Endothelial cell of umbilical vein (primary cell): Measurements from ENCODE around the gene LGI4. TPM values are rescaled to one million over a fixed set of nuclear protein-coding genes. Genes with fewer than 3 reads are reported as not detected.

Experiments
- BruUV-seq: library from RNA; stranded (reverse); fragments of 400-500 nt; replicated peaks from 2 replicates; lab custom pipeline; 2021; lab: Mats Ljungman, UMichigan
- CTCF ChIA-PET: fragments of 300-600, 350-600 bp; sonication (Branson Sonifier 250); formaldehyde crosslinking; loops from one replicate; lab custom pipeline; 2021; ENCODE audit warnings: antibody characterized with exemption, inconsistent platforms; lab: Charles Lee
- POLR2A ChIA-PET: fragments of 300-600, 350-600 bp; sonication (Branson Sonifier 250); formaldehyde crosslinking; loops from one replicate; lab custom pipeline; 2021; ENCODE audit warnings: antibody characterized with exemption, inconsistent platforms; lab: Charles Lee
- DNase-seq: peaks from one replicate; pipeline ENCODE4 v3.0.0-alpha.2; 2011; ENCODE audit warnings: low read depth, low spot score
- FAIRE-seq: peaks from 2 replicates; lab custom pipeline; 2011; peaks lifted over from hg19 to GRCh38; lab: Jason Lieb, UNC
- H2AFZ ChIP-seq: 2 replicates; pipeline ENCODE4 v1.6.0; 2012; ENCODE audit warnings: low read depth, low read length, control low read depth, inconsistent platforms
- H3K27ac ChIP-seq: 2 replicates; pipeline ENCODE4 v1.5.1; 2011; ENCODE audit warnings: low read depth, mild to moderate bottlenecking, control low read depth, low read length, moderate library complexity; ENCODE audit not compliant: insufficient read depth
- H3K27me3 ChIP-seq, 2 experiments: 2 replicates each; pipeline versions ENCODE4 v1.6.0 to v1.6.1; 2011; ENCODE audit warnings: low read length in 2 of 2, mixed read lengths in 1 of 2; ENCODE audit not compliant: control insufficient read depth in 2 of 2, insufficient read depth in 2 of 2
- H3K36me3 ChIP-seq, 2 experiments: 2 replicates in 1 of 2; 3 replicates in 1 of 2; pipeline ENCODE4 v1.5.1; 2011; ENCODE audit warnings: low read length in 2 of 2, mild to moderate bottlenecking in 1 of 2, moderate library complexity in 1 of 2; ENCODE audit not compliant: control insufficient read depth in 2 of 2, insufficient read depth in 2 of 2; ENCODE audit errors: extremely low read depth in 1 of 2
- H3K4me1 ChIP-seq: 3 replicates; pipeline ENCODE4 v1.5.1; 2011; ENCODE audit warnings: mild to moderate bottlenecking, low read length; ENCODE audit not compliant: control insufficient read depth, insufficient read depth; ENCODE audit errors: extremely low read depth
- H3K4me2 ChIP-seq: 2 replicates; pipeline ENCODE4 v1.6.1; 2011; ENCODE audit warnings: low read length, control low read depth, mixed read lengths; ENCODE audit not compliant: insufficient read depth
- H3K4me3 ChIP-seq, 3 experiments: fragments of 200-600 bp in 1 of 3; sonication (generic), shearing (Covaris generic) in 1 of 3; replicated peaks in 1 of 3; 2 replicates each; pipeline ENCODE4 v1.5.1; 2011 to 2016; ENCODE audit warnings: control low read depth in 3 of 3, low read length in 3 of 3, mild to moderate bottlenecking in 2 of 3, inconsistent platforms in 1 of 3, low read depth in 1 of 3, moderate library complexity in 1 of 3; ENCODE audit not compliant: insufficient read depth in 1 of 3
- H3K79me2 ChIP-seq: 2 replicates; pipeline ENCODE4 v1.6.0; 2012; ENCODE audit warnings: low read length, inconsistent platforms; ENCODE audit not compliant: control insufficient read depth, insufficient read depth
- H3K9ac ChIP-seq: replicated peaks from 2 replicates; pipeline ENCODE3; 2011; ENCODE audit warnings: low read length, control low read depth; ENCODE audit not compliant: insufficient read depth; ENCODE audit errors: extremely low read depth
- H3K9me1 ChIP-seq: replicated peaks from 3 replicates; pipeline ENCODE4 v1.6.0; 2011; ENCODE audit warnings: mild to moderate bottlenecking, low read length; ENCODE audit not compliant: control insufficient read depth, insufficient read depth; ENCODE audit errors: extremely low read depth
- H3K9me3 ChIP-seq: replicated peaks from 2 replicates; pipeline ENCODE4 v1.5.1; 2012; ENCODE audit warnings: low read length, inconsistent platforms; ENCODE audit not compliant: control insufficient read depth, insufficient read depth
- H4K20me1 ChIP-seq: replicated peaks from 2 replicates; pipeline ENCODE3; 2011; ENCODE audit warnings: mild to moderate bottlenecking, low read length; ENCODE audit not compliant: control insufficient read depth, insufficient read depth; ENCODE audit errors: extremely low read depth
- FOS ChIP-seq: IDR thresholded peaks from 2 replicates; pipeline ENCODE4 v1.6.1; 2011; ENCODE audit warnings: mild to moderate bottlenecking, low read length, moderate library complexity, borderline replicate concordance; ENCODE audit not compliant: insufficient read depth
- GATA2 ChIP-seq: IDR thresholded peaks from 2 replicates; pipeline ENCODE4 v1.7.0; 2011; ENCODE audit warnings: low read depth, mild to moderate bottlenecking, moderate library complexity, mixed read lengths, low read length; ENCODE audit not compliant: insufficient read length, insufficient read depth
- JUN ChIP-seq: IDR thresholded peaks from 2 replicates; pipeline ENCODE4 v1.6.1; 2011; ENCODE audit warnings: borderline replicate concordance, low read depth; ENCODE audit not compliant: insufficient read length, insufficient read depth
- POLR2A ChIP-seq: IDR thresholded peaks from 2 replicates; pipeline ENCODE4 v1.6.1; 2012; ENCODE audit warnings: low read depth, mild to moderate bottlenecking, control low read depth, low read length
- POLR2AphosphoS5 ChIP-seq: IDR thresholded peaks from 2 replicates; pipeline ENCODE4 v1.6.1; 2012; ENCODE audit warnings: low read depth, mild to moderate bottlenecking, control low read depth, low read length, moderate library complexity; ENCODE audit not compliant: insufficient read depth
- dilution Hi-C: fragments of 300-500 bp; cut with MboI; formaldehyde crosslinking; loops from one replicate; pipeline ENCODE4 v1.15.0; 2019; ENCODE audit warnings: low sequenced_read_pairs; ENCODE audit not compliant: extremely low pct_ligation_motif_present
- intact Hi-C: fragments of 100-400 bp; cut with micrococcal nuclease; formaldehyde crosslinking; loops from one replicate; pipeline ENCODE4 v1.10.0; 2022
- polyA plus RNA-seq, 4 experiments: library from polyadenylated mRNA; depleted of rRNA in 3 of 4; stranded (reverse) in 3 of 4; unstranded in 1 of 4; fragments of >200 nt; gene quantifications; 2 replicates each; pipeline versions ENCODE4 v1.2.1 to v1.2.3, GENCODE V29; 2011 to 2012; ENCODE audit warnings: missing spikeins in 1 of 4
- total RNA-seq: library from RNA; stranded (reverse); gene quantifications from 2 replicates; pipeline ENCODE4 v1.2.3, GENCODE V29; 2021
- TF ChIP-seq, protein P1 (sequence below): IDR thresholded peaks from 2 replicates; pipeline ENCODE4 v1.6.1; 2011; ENCODE audit not compliant: insufficient read depth, insufficient read length

The LGI4 gene
- total and polyA plus RNA-seq, 2 donors (not counting 3 experiments of a cell fraction or from before 2014, with no cell fraction given): not detected

GRCh38 chr19:35125270-35125717 lies 9.6 kb downstream of the LGI4 start:
- intact Hi-C loops (no loop called here), dilution Hi-C loops (no loop called here)
- no peaks in the 10 kb centered on the region for H3K9me3 ChIP-seq
- no peak overlapping the region for H3K4me2 ChIP-seq
- H3K36me3 ChIP-seq: no peaks in the 10 kb centered on the region
- no peak for DNase-seq
- no TSS peak for BruUV-seq
- TF ChIP-seq GATA2 (no peak), POLR2AphosphoS5 (no peak), JUN (no peak)
- TF ChIP-seq, protein P1, sequence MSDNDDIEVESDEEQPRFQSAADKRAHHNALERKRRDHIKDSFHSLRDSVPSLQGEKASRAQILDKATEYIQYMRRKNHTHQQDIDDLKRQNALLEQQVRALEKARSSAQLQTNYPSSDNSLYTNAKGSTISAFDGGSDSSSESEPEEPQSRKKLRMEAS: no peak
- no peaks in the 10 kb centered on the region for H3K27me3 ChIP-seq
- no peak overlapping the region for H2AFZ ChIP-seq
- no peak overlapping the region for H3K27ac ChIP-seq
- ChIA-PET POLR2A (no interaction called here), CTCF (interaction anchor here (1.1 to 2.1 kb wide), 5 partner anchors 10 to 81 kb away, joined by 4 to 23 read pairs (median 8); partner anchors contain the start of genes FXYD3 and LGI4)
- H3K4me3 ChIP-seq: no peak overlapping the region
- H3K79me2 ChIP-seq: no peaks in the 10 kb centered on the region
- peaks cover 3% of the 10 kb centered on the region for H3K4me1 ChIP-seq
- H4K20me1 ChIP-seq: no peaks in the 10 kb centered on the region
- no peak overlapping the region for H3K9ac ChIP-seq
- FAIRE-seq: no peak
- no peaks in the 10 kb centered on the region for H3K9me1 ChIP-seq

- intact Hi-C loops: no loop called here
- Histone ChIP-seq H3K27me3 (no peaks in the 10 kb centered on the region), H3K4me3 (peak overlapping the region in 2 of 3 experiments; percentile 39 to 49), H2AFZ (peak overlapping the region; percentile 98), H3K4me2 (peak overlapping the region; percentile 84), H3K9me3 (no peaks in the 10 kb centered on the region), H3K9ac (peak overlapping the region; percentile 16), H3K9me1 (no peaks in the 10 kb centered on the region), H3K79me2 (no peaks in the 10 kb centered on the region), H4K20me1 (no peaks in the 10 kb centered on the region), H3K27ac (no peak overlapping the region), H3K4me1 (peaks cover 3% of the 10 kb centered on the region), H3K36me3 (no peaks in the 10 kb centered on the region)
- dilution Hi-C loops: no loop called here
- CTCF ChIA-PET: interaction anchor here (0.6 to 2.1 kb wide), 9 partner anchors 9 to 286 kb away, joined by 3 to 23 read pairs (median 5); partner anchors contain the start of genes FXYD3 and LGI4
- no TSS peak for BruUV-seq
- peak; percentile 89 for DNase-seq
- FAIRE-seq: peak; percentile 97
- TF ChIP-seq POLR2AphosphoS5 (peak; percentile 41), FOS (no peak), POLR2A (peak; percentile 63)
- POLR2A ChIA-PET: no interaction called here
Measured at GRCh38 chr19:35124098-35125060, 10.5 kb downstream of the LGI4 start.
